ENCODE data around the gene UCN. TPM values are rescaled to one million over a fixed set of nuclear protein-coding genes. Genes with fewer than 3 reads are reported as not detected.

Gene UCN
- total and polyA plus RNA-seq, 4 donors = 0.34 to 2.0 (median 1.4) TPM

GRCh38 chr2:27263287-27264252 is 44.7 kb downstream of the UCN start:
- H3K27me3 ChIP-seq (ENCODE audit: control insufficient read depth in 3 of 3, insufficient read depth in 3 of 3, low read length in 2 of 3) = peaks cover 0 to 68% (median 56%) of the 10 kb centered on the region in 3 donors
- H3K9me3 ChIP-seq (ENCODE audit: control insufficient read depth in 4 of 4, insufficient read depth in 3 of 4, low read length in 3 of 4) = peaks cover 0 to 2% (median 0%) of the 10 kb centered on the region in 4 donors
- H3K4me1 ChIP-seq (ENCODE audit: control insufficient read depth in 5 of 5, insufficient read depth in 5 of 5, low read length in 5 of 5) = peaks cover 0 to 19% (median 4%) of the 10 kb centered on the region in 5 donors
- H3K27ac ChIP-seq (ENCODE audit: low read depth in 1 of 2, low read length in 1 of 2) = no peak overlapping the region
- no peak overlapping the region for H3K9ac ChIP-seq (ENCODE audit: insufficient read depth in 1 of 2, low read length in 2 of 2)
- 3% methylated on average over 46 of the region's 46 CpGs for WGBS, 2 donors
- H3K36me3 ChIP-seq (ENCODE audit: control insufficient read depth in 4 of 4, insufficient read depth in 4 of 4, low read length in 4 of 4) = no peaks in the 10 kb centered on the region
- ATAC-seq (ENCODE audit: insufficient read depth, low FRiP score) (no peak), DNase-seq (no peak)
- H3K4me3 ChIP-seq = no peak overlapping the region
- TF ChIP-seq CTCF (IDR thresholded peaks at IDR 0.05; ENCODE audit: control extremely low read depth, extremely low read depth) = no peak

DNA sequence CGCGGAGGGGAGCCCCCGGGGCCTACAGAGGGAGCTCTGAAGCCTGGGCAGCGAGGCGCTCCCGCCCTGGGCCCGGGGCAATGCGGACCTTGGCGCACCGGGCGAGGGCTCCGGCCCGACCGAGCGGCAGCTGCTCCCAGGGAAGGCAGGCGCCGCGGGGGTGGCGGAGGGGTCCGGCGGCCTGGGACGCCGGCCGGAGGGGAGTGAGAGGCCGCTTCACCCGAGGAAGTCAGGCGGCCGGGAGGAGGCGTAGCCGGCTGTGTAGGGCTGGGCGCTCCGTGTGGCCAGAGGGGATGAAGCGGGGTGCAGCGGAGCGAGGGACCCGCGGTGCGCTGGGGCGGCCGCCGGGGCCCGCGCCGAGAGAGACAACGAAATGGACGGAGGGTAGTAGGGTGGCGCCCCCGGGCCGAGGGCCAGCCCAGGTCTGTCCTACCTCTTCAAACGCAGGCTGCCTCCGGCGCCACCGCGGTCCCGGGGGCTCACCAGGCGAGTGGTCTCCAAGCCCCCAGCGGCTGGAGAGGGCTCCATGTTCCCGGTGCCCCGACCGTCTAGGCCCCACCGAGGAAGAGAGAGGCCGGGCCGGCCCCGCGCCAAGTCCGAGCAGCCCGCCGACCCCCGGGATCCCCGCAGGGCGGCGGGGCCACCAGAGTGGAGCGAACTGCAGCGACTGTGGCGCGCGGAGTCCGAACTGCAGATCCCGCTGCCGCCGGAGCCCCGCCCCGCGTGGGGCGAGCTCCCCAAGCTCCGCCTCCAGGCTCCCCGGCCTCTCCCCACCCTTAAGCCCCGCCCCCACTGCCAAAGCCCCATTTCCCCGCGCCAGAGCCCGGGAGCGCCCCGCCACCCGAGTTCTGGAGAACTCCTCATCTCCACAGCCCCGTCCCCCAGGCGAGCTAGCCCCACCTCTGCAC is 45.6 kb downstream of the UCN start, which contains the start of gene SLC30A3:
Gene SLC30A3 (minus strand): TSS at position 669 of the 908 bp plus-strand sequence. CDS start 141 bp downstream, at position 528.
- DNase-seq = peak; percentile 42 to 62 (median 58)
- Histone ChIP-seq H3K9ac (ENCODE audit: insufficient read depth in 1 of 2, low read length in 2 of 2) (no peak within 1 kb of the TSS), H3K9me3 (ENCODE audit: control insufficient read depth in 4 of 4, insufficient read depth in 3 of 4, low read length in 3 of 4) (peaks cover 0 to 2% (median 0%) of the 10 kb centered on the region in 4 donors), H3K27me3 (ENCODE audit: control insufficient read depth in 3 of 3, insufficient read depth in 3 of 3, low read length in 2 of 3) (peaks cover 0 to 67% (median 54%) of the 10 kb centered on the region in 3 donors), H3K36me3 (ENCODE audit: control insufficient read depth in 4 of 4, insufficient read depth in 4 of 4, low read length in 4 of 4) (no peaks in the 10 kb centered on the region), H3K4me1 (ENCODE audit: control insufficient read depth in 5 of 5, insufficient read depth in 5 of 5, low read length in 5 of 5) (peaks cover 0 to 19% (median 4%) of the 10 kb centered on the region in 5 donors), H3K27ac (ENCODE audit: low read depth in 1 of 2, low read length in 1 of 2) (no peak within 1 kb of the TSS), H3K4me3 (peak within 1 kb of the TSS; percentile 11)
- 1% methylated on average over 63 to 96 of the region's 96 CpGs for WGBS, 2 donors
- peak; percentile 59 for ATAC-seq (ENCODE audit: insufficient read depth, low FRiP score)
- TF ChIP-seq CTCF (IDR thresholded peaks at IDR 0.05; ENCODE audit: control extremely low read depth, extremely low read depth) = no peak

DNA sequence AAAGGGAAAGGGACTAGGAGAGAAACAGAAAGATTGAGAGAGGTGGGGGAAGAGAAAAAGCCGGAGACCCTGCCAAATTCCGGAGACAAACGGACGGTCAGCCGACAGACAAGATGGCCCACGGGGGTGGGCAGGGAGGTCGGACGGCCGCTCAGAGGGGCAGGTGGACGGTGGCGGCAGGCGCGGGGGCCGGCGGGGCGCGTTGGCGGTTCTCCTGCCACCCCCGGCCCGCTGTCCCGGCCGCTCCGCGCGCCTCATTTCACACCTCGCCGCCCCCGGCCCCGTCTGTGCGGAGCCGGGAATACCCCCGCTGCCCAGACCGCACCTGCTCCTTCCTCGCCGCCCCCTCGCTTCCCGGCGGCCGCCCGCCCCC is 46.3 kb downstream of the UCN start:
- H3K36me3 ChIP-seq (ENCODE audit: control insufficient read depth in 4 of 4, insufficient read depth in 4 of 4, low read length in 4 of 4) = no peaks in the 10 kb centered on the region
- peaks cover 0 to 19% (median 4%) of the 10 kb centered on the region in 5 donors for H3K4me1 ChIP-seq (ENCODE audit: control insufficient read depth in 5 of 5, insufficient read depth in 5 of 5, low read length in 5 of 5)
- WGBS, 2 donors = 2 to 3% methylated on average over 11 to 40 of the region's 40 CpGs
- DNase-seq (no peak), ATAC-seq (ENCODE audit: insufficient read depth, low FRiP score) (no peak)
- H3K9me3 ChIP-seq (ENCODE audit: control insufficient read depth in 4 of 4, insufficient read depth in 3 of 4, low read length in 3 of 4) = peaks cover 0 to 2% (median 0%) of the 10 kb centered on the region in 4 donors
- H3K27ac ChIP-seq (ENCODE audit: low read depth in 1 of 2, low read length in 1 of 2) = no peak overlapping the region
- no peak overlapping the region for H3K9ac ChIP-seq (ENCODE audit: insufficient read depth in 1 of 2, low read length in 2 of 2)
- no peak overlapping the region for H3K4me3 ChIP-seq
- TF ChIP-seq CTCF (IDR thresholded peaks at IDR 0.05; ENCODE audit: control extremely low read depth, extremely low read depth) = no peak
- peaks cover 0 to 69% (median 54%) of the 10 kb centered on the region in 3 donors for H3K27me3 ChIP-seq (ENCODE audit: control insufficient read depth in 3 of 3, insufficient read depth in 3 of 3, low read length in 2 of 3)

All from lung (tissue), 12 donors.